HepG2 (cell line): ENCODE measurements around the gene WDR5B. TPM values are rescaled to one million over a fixed set of nuclear protein-coding genes. Genes with fewer than 3 reads are reported as not detected.
A peak's percentile ranks its signal among the peaks of the same experiment; 100 is the strongest.

Experiments used
- BHLHE40 ChIP-seq: IDR thresholded peaks from 2 replicates; pipeline ENCODE4 v1.6.1; 2011; ENCODE audit warnings: low read length, improper control_type of control experiment
- ETV5 ChIP-seq: IDR thresholded peaks from 2 replicates; pipeline ENCODE4 v1.6.1; 2018; ENCODE audit warnings: missing biosample characterization, missing genetic modification reagents, inconsistent platforms, borderline replicate concordance
- MXD3 ChIP-seq: IDR thresholded peaks from 2 replicates; pipeline ENCODE4 v1.6.1; 2016; ENCODE audit warnings: mild to moderate bottlenecking, missing biosample characterization, missing genetic modification reagents
- PATZ1 ChIP-seq: sonication (generic); formaldehyde crosslinking; IDR thresholded peaks from 2 replicates; pipeline ENCODE4 v1.4.0; 2020; ENCODE audit warnings: missing genetic modification reagents
- PHF20 ChIP-seq: sonication (generic); formaldehyde crosslinking; IDR thresholded peaks from 2 replicates; pipeline ENCODE4 v1.5.0; 2020; ENCODE audit warnings: mild to moderate bottlenecking, missing genetic modification reagents
- RAD51 ChIP-seq: fragments of 450-650 bp; IDR thresholded peaks from 2 replicates; pipeline ENCODE4 v1.6.1; 2016; ENCODE audit warnings: borderline replicate concordance
- SP1 ChIP-seq, 2 experiments: fragments of 450-650 bp in 1 of 2; sonication (generic) in 1 of 2; formaldehyde crosslinking in 1 of 2; IDR thresholded peaks; 2 replicates each; pipeline versions ENCODE4 v1.4.0 to v1.6.1; 2016 to 2020; ENCODE audit warnings: missing genetic modification reagents in 1 of 2
- TCF12 ChIP-seq, 2 experiments: fragments of 450-650 bp in 1 of 2; sonication (generic) in 1 of 2; formaldehyde crosslinking in 1 of 2; IDR thresholded peaks; 2 replicates each; pipeline versions ENCODE4 v1.6.1 to v1.8.0; 2017 to 2022; ENCODE audit warnings: antibody characterized with exemption in 1 of 2, mild to moderate bottlenecking in 1 of 2, missing genetic modification reagents in 1 of 2, moderate library complexity in 1 of 2
- TP53 ChIP-seq: sonication (generic); formaldehyde crosslinking; conservative IDR thresholded peaks from 2 replicates; pipeline ENCODE4 v1.4.0; 2020; ENCODE audit warnings: missing genetic modification reagents
- ZMAT5 ChIP-seq: sonication (generic); formaldehyde crosslinking; IDR thresholded peaks from 2 replicates; pipeline ENCODE4 v1.5.0; 2020; ENCODE audit warnings: mild to moderate bottlenecking, low read depth, missing genetic modification reagents, borderline replicate concordance
- ZNF276 ChIP-seq: sonication (generic); formaldehyde crosslinking; IDR thresholded peaks from 2 replicates; pipeline ENCODE4 v1.4.0; 2020; ENCODE audit warnings: mild to moderate bottlenecking, low read depth, missing genetic modification reagents
- ZNF441 ChIP-seq: sonication (generic); formaldehyde crosslinking; IDR thresholded peaks from 2 replicates; pipeline ENCODE4 v1.7.0; 2021; ENCODE audit warnings: missing genetic modification reagents, borderline replicate concordance
- ZNF543 ChIP-seq: sonication (generic); formaldehyde crosslinking; IDR thresholded peaks from 2 replicates; pipeline ENCODE4 v1.4.0; 2020; ENCODE audit warnings: mild to moderate bottlenecking, missing genetic modification reagents
- ZNF691 ChIP-seq: sonication (generic); formaldehyde crosslinking; IDR thresholded peaks from 2 replicates; pipeline ENCODE4 v1.4.0; 2020; ENCODE audit warnings: missing genetic modification reagents, low read depth, mild to moderate bottlenecking, borderline replicate concordance
- ZNF737 ChIP-seq: sonication (generic); formaldehyde crosslinking; IDR thresholded peaks from 2 replicates; pipeline ENCODE4 v1.5.0; 2020; ENCODE audit warnings: missing genetic modification reagents, mild to moderate bottlenecking, borderline replicate concordance
- ZNF782 ChIP-seq: sonication (generic); formaldehyde crosslinking; IDR thresholded peaks from 2 replicates; pipeline ENCODE4 v1.4.0; 2020; ENCODE audit warnings: missing genetic modification reagents, mild to moderate bottlenecking, borderline replicate concordance
- ZXDC ChIP-seq: sonication (generic); formaldehyde crosslinking; IDR thresholded peaks from 2 replicates; pipeline ENCODE4 v1.5.0; 2020; ENCODE audit warnings: mild to moderate bottlenecking, missing genetic modification reagents
- polyA plus RNA-seq, 8 experiments: library from polyadenylated mRNA; depleted of rRNA in 3 of 8; stranded (reverse) in 7 of 8; unstranded in 1 of 8; fragments of >200 nt; fragmentation: Illumina TruSeq in 4 of 8; extraction: Trizol in 4 of 8; gene quantifications; 2 replicates each; pipeline versions ENCODE4 v1.2.1 to v1.2.3, GENCODE V29; 2011 to 2016; ENCODE audit warnings: low read depth in 4 of 8, missing spikeins in 1 of 8, mixed read lengths in 1 of 8; ENCODE audit not compliant: insufficient read depth in 1 of 8
- total RNA-seq, 5 experiments: library from RNA; depleted of rRNA; stranded (reverse); fragments of >200 nt; fragmentation: Illumina TruSeq; extraction: Trizol; gene quantifications; 2 replicates each; pipeline ENCODE4 v1.2.3, GENCODE V29; 2016; ENCODE audit warnings: low read depth in 1 of 5

WDR5B gene
- total and polyA plus RNA-seq, 2 of the 13 experiments (the other 11 are each of a cell fraction or from before 2014, with no cell fraction given): 2.5 to 3.6 TPM

- peak; percentile 73 for TF ChIP-seq PHF20
- 0 out of 2 replicates have a peak, but pooled peaks have one; percentile 5 for TF ChIP-seq ZNF737
- TF ChIP-seq ZNF441 (CRISPR knock-in tag): peak; percentile 25; the same call in 1 of the 2 replicates
- TF ChIP-seq ZNF691 (CRISPR knock-in tag): peak; percentile 88; the same call in 1 of the 2 replicates
- peak; percentile 93; the same call in 1 of the 2 replicates for TF ChIP-seq ZNF543
- TF ChIP-seq BHLHE40: 0 out of 2 replicates have a peak, but pooled peaks have one; percentile 45
- TF ChIP-seq ZXDC (CRISPR knock-in tag): 0 out of 2 replicates have a peak, but pooled peaks have one; percentile 17
- TF ChIP-seq ZMAT5 (CRISPR knock-in tag): no peak
- TF ChIP-seq TP53 (CRISPR knock-in tag): peak; percentile 90
- peak; percentile 96 for TF ChIP-seq ZNF782 (CRISPR knock-in tag)
- TF ChIP-seq ZNF276 (CRISPR knock-in tag): peak; percentile 88
- peak; percentile 92 for TF ChIP-seq MXD3 (CRISPR knock-in tag)
- TF ChIP-seq PATZ1 (CRISPR knock-in tag): peak; percentile 71
- TF ChIP-seq SP1 (IDR thresholded peaks at IDR 0.05): no peak
- peak; percentile 93 for TF ChIP-seq SP1 (CRISPR knock-in tag; IDR thresholded peaks at IDR 0.05)
- TF ChIP-seq TCF12 (IDR thresholded peaks at IDR 0.05): no peak
- peak; percentile 77; the same call in 1 of the 2 replicates for TF ChIP-seq TCF12 (CRISPR knock-in tag; IDR thresholded peaks at IDR 0.05)
- peak; percentile 62; the same call in 1 of the 2 replicates for TF ChIP-seq ETV5
- TF ChIP-seq RAD51: no peak
Observed at GRCh38 chr3:122383771-122384697, 31.8 kb downstream of the WDR5B start, which contains the start of gene FAM162A (continued).
